Activated naive CD8-positive, alpha-beta T cell treated with anti-CD3 and anti-CD28 coated beads, Interleukin-2, amount 10 ng/mL, durations not matched to agents 7 days and 5 days (primary cell): ENCODE measurements around the gene TLCD1. TPM values are rescaled to one million over a fixed set of nuclear protein-coding genes. Genes with fewer than 3 reads are reported as not detected.
A peak's percentile ranks its signal among the peaks of the same experiment; 100 is the strongest.

Experiments used
- ATAC-seq: fragments of 150-1000 bp; cut with Tn5 transposase; one replicate; pipeline ENCODE4 v1.10.0; 2021; ENCODE audit warnings: low read depth, moderate library complexity
- POLR2A ChIA-PET: fragments of 350-600 bp; sonication (Branson Sonifier 250); formaldehyde crosslinking; loops from one replicate; lab custom pipeline; 2021; ENCODE audit warnings: antibody characterized with exemption; lab: Charles Lee
- DNase-seq: peaks from one replicate; pipeline ENCODE4 v3.0.0; 2021
- H3K27ac Mint-ChIP-seq: one replicate; pipeline ENCODE4 v1.8.0; 2022; ENCODE audit warnings: mild to moderate bottlenecking, mixed read lengths
- H3K27me3 Mint-ChIP-seq: one replicate; pipeline ENCODE4 v1.8.0; 2022; ENCODE audit warnings: mild to moderate bottlenecking, moderate library complexity, mixed read lengths
- H3K36me3 Mint-ChIP-seq: one replicate; pipeline ENCODE4 v1.8.0; 2021; ENCODE audit warnings: mild to moderate bottlenecking, mixed read lengths
- H3K4me1 Mint-ChIP-seq: one replicate; pipeline ENCODE4 v1.8.0; 2021; ENCODE audit warnings: mixed read lengths
- H3K4me3 Mint-ChIP-seq: one replicate; pipeline ENCODE4 v1.8.0; 2022; ENCODE audit warnings: mild to moderate bottlenecking, moderate library complexity, mixed read lengths
- H3K9me3 Mint-ChIP-seq: one replicate; pipeline ENCODE4 v1.8.0; 2021; ENCODE audit warnings: mixed read lengths
- total RNA-seq, 2 experiments: library from RNA; stranded (reverse); gene quantifications; one replicate each; pipeline ENCODE4 v1.2.3, GENCODE V29; 2021

TLCD1 gene
- total RNA-seq, 2 experiments from 2014 or later = 1.6 to 2.2 TPM

GRCh38 chr17:28751600-28752366 is 25.8 kb upstream of the TLCD1 start:
- Mint-ChIP-seq H3K27ac (no peak overlapping the region), H3K9me3 (no peaks in the 10 kb centered on the region), H3K4me1 (peaks cover 12% of the 10 kb centered on the region)

GRCh38 chr17:28750178-28751047 is 24.4 kb upstream of the TLCD1 start:
- Mint-ChIP-seq H3K4me1 (peaks cover 19% of the 10 kb centered on the region), H3K27me3 (no peaks in the 10 kb centered on the region), H3K4me3 (no peak overlapping the region), H3K27ac (no peak overlapping the region), H3K9me3 (no peaks in the 10 kb centered on the region), H3K36me3 (peaks cover 2% of the 10 kb centered on the region)
- POLR2A ChIA-PET = interaction anchor here (0.8 to 13.1 kb wide), 4 partner anchors 23 to 39 kb away, joined by 4 to 266 read pairs (median 6); partner anchors contain the start of genes NEK8, PROCA1, RPL23A and TLCD1
- ATAC-seq (peak; percentile 76), DNase-seq (peak; percentile 88)

More at GRCh38 chr17:28751600-28752366, 25.8 kb upstream of the TLCD1 start:
- Mint-ChIP-seq H3K36me3 (peaks cover 2% of the 10 kb centered on the region), H3K27me3 (no peaks in the 10 kb centered on the region), H3K4me3 (no peak overlapping the region)
- DNase-seq (no peak), ATAC-seq (no peak)
- POLR2A ChIA-PET = interaction anchor here (0.9 to 13.1 kb wide), 4 partner anchors 8 to 33 kb away, joined by 3 to 266 read pairs (median 5); partner anchors contain the start of genes NEK8, RPL23A and TLCD1

GRCh38 chr17:28749516-28750177 is 23.6 kb upstream of the TLCD1 start:
- Mint-ChIP-seq H3K36me3 (peaks cover 2% of the 10 kb centered on the region), H3K27me3 (no peaks in the 10 kb centered on the region), H3K9me3 (no peaks in the 10 kb centered on the region), H3K4me3 (no peak overlapping the region), H3K27ac (no peak overlapping the region), H3K4me1 (peaks cover 21% of the 10 kb centered on the region)
- ATAC-seq = no peak
- no peak for DNase-seq
- POLR2A ChIA-PET = interaction anchor here (0.8 to 13.1 kb wide), 4 partner anchors 22 to 38 kb away, joined by 4 to 266 read pairs (median 6); partner anchors contain the start of genes NEK8, PROCA1, RPL23A and TLCD1

GRCh38 chr17:28748852-28749515 is 23.0 kb upstream of the TLCD1 start:
- no peak overlapping the region for H3K4me3 Mint-ChIP-seq
- H3K27me3 Mint-ChIP-seq = no peaks in the 10 kb centered on the region
- no peak overlapping the region for H3K27ac Mint-ChIP-seq
- POLR2A ChIA-PET = interaction anchor here (2.4 to 13.1 kb wide), 2 partner anchors 22 to 29 kb away, joined by 9 to 266 read pairs; partner anchors contain the start of genes NEK8, RPL23A and TLCD1
- H3K9me3 Mint-ChIP-seq = no peaks in the 10 kb centered on the region
- H3K36me3 Mint-ChIP-seq = peaks cover 2% of the 10 kb centered on the region
- H3K4me1 Mint-ChIP-seq = peaks cover 21% of the 10 kb centered on the region
- no peak for ATAC-seq
- no peak for DNase-seq

GRCh38 chr17:28747801-28748750 is 22.0 kb upstream of the TLCD1 start:
- no peak overlapping the region for H3K27ac Mint-ChIP-seq

GRCh38 chr17:28747051-28747691 is 21.1 kb upstream of the TLCD1 start:
- H3K36me3 Mint-ChIP-seq = peaks cover 2% of the 10 kb centered on the region
- H3K27ac Mint-ChIP-seq = no peak overlapping the region
- no peaks in the 10 kb centered on the region for H3K27me3 Mint-ChIP-seq
- ATAC-seq (no peak), DNase-seq (no peak)
- POLR2A ChIA-PET = interaction anchor here (13.1 kb wide), 1 partner anchor 20 kb away, joined by 266 read pairs; the partner anchor contains the start of genes NEK8 and TLCD1
- H3K4me1 Mint-ChIP-seq = peaks cover 24% of the 10 kb centered on the region
- no peak overlapping the region for H3K4me3 Mint-ChIP-seq
- no peaks in the 10 kb centered on the region for H3K9me3 Mint-ChIP-seq

More at GRCh38 chr17:28747801-28748750, 22.0 kb upstream of the TLCD1 start:
- DNase-seq (no peak), ATAC-seq (no peak)
- Mint-ChIP-seq H3K9me3 (no peaks in the 10 kb centered on the region), H3K4me3 (no peak overlapping the region), H3K4me1 (peaks cover 22% of the 10 kb centered on the region), H3K27me3 (no peaks in the 10 kb centered on the region), H3K36me3 (peaks cover 2% of the 10 kb centered on the region)
- POLR2A ChIA-PET = interaction anchor here (0.6 to 13.1 kb wide), 3 partner anchors 21 to 103 kb away, joined by 3 to 266 read pairs (median 9); partner anchors contain the start of genes BLTP2, NEK8, RPL23A and TLCD1

GRCh38 chr17:28746611-28747050 is 20.6 kb upstream of the TLCD1 start:
- peak overlapping the region; percentile 44 for H3K4me3 Mint-ChIP-seq
- POLR2A ChIA-PET = interaction anchor here (1.6 to 13.1 kb wide), 2 partner anchors 19 to 26 kb away, joined by 12 to 266 read pairs; partner anchors contain the start of genes NEK8, RPL23A and TLCD1
- H3K27ac Mint-ChIP-seq = peak overlapping the region; percentile 88
- no peaks in the 10 kb centered on the region for H3K9me3 Mint-ChIP-seq
- ATAC-seq = no peak
- no peaks in the 10 kb centered on the region for H3K27me3 Mint-ChIP-seq
- peaks cover 24% of the 10 kb centered on the region for H3K4me1 Mint-ChIP-seq
- DNase-seq = no peak
- H3K36me3 Mint-ChIP-seq = peaks cover 2% of the 10 kb centered on the region

GRCh38 chr17:28745786-28746411 is 19.9 kb upstream of the TLCD1 start:
- H3K36me3 Mint-ChIP-seq = peaks cover 2% of the 10 kb centered on the region
- POLR2A ChIA-PET = interaction anchor here (1.1 to 13.1 kb wide), 5 partner anchors 19 to 96 kb away, joined by 3 to 266 read pairs (median 8); partner anchors contain the start of genes FAM222B, NEK8, PROCA1 and RPL23A
- no peaks in the 10 kb centered on the region for H3K27me3 Mint-ChIP-seq
- peaks cover 24% of the 10 kb centered on the region for H3K4me1 Mint-ChIP-seq
- DNase-seq = no peak
- peak overlapping the region; percentile 88 for H3K27ac Mint-ChIP-seq
- no peak for ATAC-seq
- no peaks in the 10 kb centered on the region for H3K9me3 Mint-ChIP-seq
- H3K4me3 Mint-ChIP-seq = peak overlapping the region; percentile 91

- DNase-seq = peak; percentile 66
- ATAC-seq = peak; percentile 6
- H3K27ac Mint-ChIP-seq = peak overlapping the region; percentile 88
- peak overlapping the region; percentile 91 for H3K4me3 Mint-ChIP-seq
- H3K27me3 Mint-ChIP-seq = no peaks in the 10 kb centered on the region
- H3K36me3 Mint-ChIP-seq = peaks cover 7% of the 10 kb centered on the region
- POLR2A ChIA-PET = interaction anchor here (1.0 to 13.1 kb wide), 7 partner anchors 14 to 97 kb away, joined by 3 to 266 read pairs (median 8); partner anchors contain the start of genes FAM222B, NEK8, PROCA1 and RPL23A
- H3K9me3 Mint-ChIP-seq = no peaks in the 10 kb centered on the region
- H3K4me1 Mint-ChIP-seq = peaks cover 26% of the 10 kb centered on the region
These were observed 19.1 kb upstream of the TLCD1 start for GRCh38 chr17:28744972-28745785.
